ENCODE measurements around the gene SIAH1. TPM values are rescaled to one million over a fixed set of nuclear protein-coding genes. Genes with fewer than 3 reads are reported as not detected.

The SIAH1 gene
- polyA plus RNA-seq, 1 donor (not counting 4 experiments of a cell fraction or from before 2014, with no cell fraction given) = 19.0 TPM

- DNase-seq (ENCODE audit: low read depth, low spot score) = no peak
- Histone ChIP-seq H3K9me1 (ENCODE audit: control insufficient read depth, extremely low read depth, insufficient read depth, low read length) (no peaks in the 10 kb centered on the region), H2AFZ (ENCODE audit: control insufficient read depth, low read length) (no peak overlapping the region), H3K36me3 (ENCODE audit: control insufficient read depth in 2 of 2, extremely low read depth in 1 of 2, insufficient read depth in 2 of 2, low read length in 2 of 2) (peaks cover 12 to 14% of the 10 kb centered on the region in 2 experiments), H3K79me2 (ENCODE audit: control insufficient read depth, insufficient read depth, low read length) (no peaks in the 10 kb centered on the region), H3K27me3 (ENCODE audit: control insufficient read depth, extremely low read depth, insufficient read depth, low read length) (no peaks in the 10 kb centered on the region), H3K9me3 (ENCODE audit: control insufficient read depth, low read depth, low read length) (no peaks in the 10 kb centered on the region), H3K4me1 (ENCODE audit: control insufficient read depth, extremely low read depth, insufficient read depth, low read length) (no peaks in the 10 kb centered on the region), H3K4me3 (ENCODE audit: control insufficient read depth in 2 of 3, extremely low read depth in 1 of 3, insufficient read depth in 2 of 3, low read depth in 1 of 3, low read length in 3 of 3) (no peak overlapping the region), H3K4me2 (ENCODE audit: control insufficient read depth, extremely low read depth, insufficient read depth, low read depth, low read length) (no peak overlapping the region), H3K27ac (ENCODE audit: control insufficient read depth, insufficient read depth, low read length) (no peak overlapping the region), H3K9ac (ENCODE audit: control insufficient read depth, extremely low read depth, insufficient read depth, low read length) (no peak overlapping the region), H4K20me1 (ENCODE audit: control insufficient read depth, extremely low read depth, insufficient read depth, low read length) (no peaks in the 10 kb centered on the region)
- dilution Hi-C loops (cut with MboI; ENCODE audit: extremely low pct_ligation_motif_present, low sequenced_read_pairs) = no loop called here
- TF ChIP-seq EZH2 (IDR thresholded peaks at IDR 0.05; ENCODE audit: low read length) = no peak
- TF ChIP-seq, protein P1, sequence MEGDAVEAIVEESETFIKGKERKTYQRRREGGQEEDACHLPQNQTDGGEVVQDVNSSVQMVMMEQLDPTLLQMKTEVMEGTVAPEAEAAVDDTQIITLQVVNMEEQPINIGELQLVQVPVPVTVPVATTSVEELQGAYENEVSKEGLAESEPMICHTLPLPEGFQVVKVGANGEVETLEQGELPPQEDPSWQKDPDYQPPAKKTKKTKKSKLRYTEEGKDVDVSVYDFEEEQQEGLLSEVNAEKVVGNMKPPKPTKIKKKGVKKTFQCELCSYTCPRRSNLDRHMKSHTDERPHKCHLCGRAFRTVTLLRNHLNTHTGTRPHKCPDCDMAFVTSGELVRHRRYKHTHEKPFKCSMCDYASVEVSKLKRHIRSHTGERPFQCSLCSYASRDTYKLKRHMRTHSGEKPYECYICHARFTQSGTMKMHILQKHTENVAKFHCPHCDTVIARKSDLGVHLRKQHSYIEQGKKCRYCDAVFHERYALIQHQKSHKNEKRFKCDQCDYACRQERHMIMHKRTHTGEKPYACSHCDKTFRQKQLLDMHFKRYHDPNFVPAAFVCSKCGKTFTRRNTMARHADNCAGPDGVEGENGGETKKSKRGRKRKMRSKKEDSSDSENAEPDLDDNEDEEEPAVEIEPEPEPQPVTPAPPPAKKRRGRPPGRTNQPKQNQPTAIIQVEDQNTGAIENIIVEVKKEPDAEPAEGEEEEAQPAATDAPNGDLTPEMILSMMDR (optimal IDR thresholded peaks at IDR 0.05 in 1 of 3, IDR thresholded peaks at IDR 0.05 in 1 of 3, conservative IDR thresholded peaks at IDR 0.05 in 1 of 3; ENCODE audit: extremely low read depth in 1 of 3, insufficient read depth in 2 of 3, low read length in 3 of 3) = peak in 1 of 3 experiments; percentile 36
- FAIRE-seq = no peak
These were observed 50.9 kb downstream of the SIAH1 start for GRCh38 chr16:48334325-48334724.

GRCh38 chr16:48332978-48333377, 52.2 kb downstream of the SIAH1 start:
- DNase-seq (ENCODE audit: low read depth, low spot score) = no peak
- Histone ChIP-seq H4K20me1 (ENCODE audit: control insufficient read depth, extremely low read depth, insufficient read depth, low read length) (no peaks in the 10 kb centered on the region), H3K9me1 (ENCODE audit: control insufficient read depth, extremely low read depth, insufficient read depth, low read length) (no peaks in the 10 kb centered on the region), H3K4me3 (ENCODE audit: control insufficient read depth in 2 of 3, extremely low read depth in 1 of 3, insufficient read depth in 2 of 3, low read depth in 1 of 3, low read length in 3 of 3) (no peak overlapping the region), H3K9ac (ENCODE audit: control insufficient read depth, extremely low read depth, insufficient read depth, low read length) (no peak overlapping the region), H3K9me3 (ENCODE audit: control insufficient read depth, low read depth, low read length) (no peaks in the 10 kb centered on the region), H3K27ac (ENCODE audit: control insufficient read depth, insufficient read depth, low read length) (no peak overlapping the region), H3K79me2 (ENCODE audit: control insufficient read depth, insufficient read depth, low read length) (no peaks in the 10 kb centered on the region), H3K4me1 (ENCODE audit: control insufficient read depth, extremely low read depth, insufficient read depth, low read length) (no peaks in the 10 kb centered on the region), H3K4me2 (ENCODE audit: control insufficient read depth, extremely low read depth, insufficient read depth, low read depth, low read length) (no peak overlapping the region), H3K36me3 (ENCODE audit: control insufficient read depth in 2 of 2, extremely low read depth in 1 of 2, insufficient read depth in 2 of 2, low read length in 2 of 2) (peaks cover 12 to 13% of the 10 kb centered on the region in 2 experiments), H3K27me3 (ENCODE audit: control insufficient read depth, extremely low read depth, insufficient read depth, low read length) (no peaks in the 10 kb centered on the region), H2AFZ (ENCODE audit: control insufficient read depth, low read length) (no peak overlapping the region)
- no peak for FAIRE-seq
- TF ChIP-seq EZH2 (IDR thresholded peaks at IDR 0.05; ENCODE audit: low read length) = no peak
- TF ChIP-seq, protein P1 (optimal IDR thresholded peaks at IDR 0.05 in 1 of 3, IDR thresholded peaks at IDR 0.05 in 1 of 3, conservative IDR thresholded peaks at IDR 0.05 in 1 of 3; ENCODE audit: extremely low read depth in 1 of 3, insufficient read depth in 2 of 3, low read length in 3 of 3) = no peak
- dilution Hi-C loops (cut with MboI; ENCODE audit: extremely low pct_ligation_motif_present, low sequenced_read_pairs) = no loop called here
